ENCODE data around the gene LCN12.

The LCN12 gene

GRCh38 chr9:136980669-136981478 is 28.8 kb downstream of the LCN12 start:
- TF ChIP-seq CTCF (IDR thresholded peaks at IDR 0.05; ENCODE audit: low read length, missing control alignments), result no peak
- no peak for DNase-seq (ENCODE audit: low read depth)
- H3K4me3 ChIP-seq (replicated peaks; ENCODE audit: low read depth, low read length), result no peak overlapping the region

GRCh38 chr9:136981588-136982231 is 29.6 kb downstream of the LCN12 start:
- no peak overlapping the region for H3K4me3 ChIP-seq (replicated peaks; ENCODE audit: low read depth, low read length)
- DNase-seq (ENCODE audit: low read depth), result peak; percentile 33
- TF ChIP-seq CTCF (IDR thresholded peaks at IDR 0.05; ENCODE audit: low read length, missing control alignments), result no peak

GRCh38 chr9:136982232-136983051 is 30.4 kb downstream of the LCN12 start, which contains the start of gene LCNL1:
Gene LCNL1, plus strand, starts transcription at chr9:136982993. Its CDS starts 594 bp downstream, at chr9:136983587.
- no peak within 1 kb of the TSS for H3K4me3 ChIP-seq (replicated peaks; ENCODE audit: low read depth, low read length)
- no peak for DNase-seq (ENCODE audit: low read depth)
- no peak for TF ChIP-seq CTCF (IDR thresholded peaks at IDR 0.05; ENCODE audit: low read length, missing control alignments)

GRCh38 chr9:136983167-136983566 is 31.1 kb downstream of the LCN12 start:
- TF ChIP-seq CTCF (IDR thresholded peaks at IDR 0.05; ENCODE audit: low read length, missing control alignments), result no peak
- no peak for DNase-seq (ENCODE audit: low read depth)
- H3K4me3 ChIP-seq (replicated peaks; ENCODE audit: low read depth, low read length), result no peak overlapping the region

GRCh38 chr9:136983656-136984314 is 31.7 kb downstream of the LCN12 start:
- no peak for TF ChIP-seq CTCF (IDR thresholded peaks at IDR 0.05; ENCODE audit: low read length, missing control alignments)
- no peak overlapping the region for H3K4me3 ChIP-seq (replicated peaks; ENCODE audit: low read depth, low read length)
- DNase-seq (ENCODE audit: low read depth), result no peak

- TF ChIP-seq CTCF (IDR thresholded peaks at IDR 0.05; ENCODE audit: low read length, missing control alignments), result no peak
- DNase-seq (ENCODE audit: low read depth), result no peak
- H3K4me3 ChIP-seq (replicated peaks; ENCODE audit: low read depth, low read length), result no peak overlapping the region
These were observed 32.5 kb downstream of the LCN12 start for GRCh38 chr9:136984464-136985026.
